ENCODE results near the gene LAS1L. TPM values are rescaled to one million over a fixed set of nuclear protein-coding genes. Genes with fewer than 3 reads are reported as not detected.
"Not testable (repeated sequence)": the region's sequence is repeated elsewhere in the genome, so short reads cannot be mapped to it uniquely, and the experiment has no call there.

LAS1L gene
- total RNA-seq, 1 experiment from 2014 or later: 46.4 TPM

DNA sequence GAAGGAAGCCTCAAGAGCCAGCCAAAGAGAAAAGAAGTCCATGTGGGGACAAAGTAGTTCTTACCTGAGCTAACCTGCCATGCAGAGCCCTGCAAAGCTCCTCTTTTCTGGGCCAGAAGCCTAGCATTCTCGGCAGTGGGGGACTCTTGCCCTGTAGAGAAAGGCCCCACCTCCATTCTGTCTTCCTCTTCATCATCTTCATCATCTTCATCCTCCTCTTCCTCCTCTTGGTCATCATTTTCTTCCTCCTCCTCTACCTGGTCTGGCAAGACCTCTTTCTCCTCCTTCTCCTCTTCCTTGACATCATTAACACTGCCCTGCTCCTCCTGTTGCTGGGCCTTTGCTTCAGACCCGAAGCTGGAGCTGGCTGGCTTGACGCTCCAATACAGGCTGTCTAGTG, 16.7 kb downstream of the LAS1L start:
- no peak for DNase-seq (ENCODE audit: low spot score)

DNA sequence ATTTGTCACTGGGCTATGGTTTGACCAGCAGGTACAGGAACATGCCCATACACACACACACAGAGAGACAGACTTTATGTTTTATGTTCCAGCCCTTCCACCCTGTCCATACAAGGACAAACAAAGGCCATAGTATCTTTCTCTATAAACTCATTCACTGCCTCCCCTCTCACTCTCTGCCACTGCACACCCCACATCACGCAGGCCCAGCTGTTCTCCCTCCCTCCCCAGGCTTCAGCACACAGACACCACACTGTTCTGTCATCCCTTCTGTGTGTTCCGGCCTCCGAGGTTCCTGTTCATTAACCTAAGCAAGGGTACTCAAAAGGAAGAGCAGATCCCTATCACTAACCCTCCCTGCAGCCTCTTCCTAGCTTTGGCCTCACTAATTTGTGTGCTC, 17.8 kb downstream of the LAS1L start:
- DNase-seq (ENCODE audit: low spot score): no peak

DNA sequence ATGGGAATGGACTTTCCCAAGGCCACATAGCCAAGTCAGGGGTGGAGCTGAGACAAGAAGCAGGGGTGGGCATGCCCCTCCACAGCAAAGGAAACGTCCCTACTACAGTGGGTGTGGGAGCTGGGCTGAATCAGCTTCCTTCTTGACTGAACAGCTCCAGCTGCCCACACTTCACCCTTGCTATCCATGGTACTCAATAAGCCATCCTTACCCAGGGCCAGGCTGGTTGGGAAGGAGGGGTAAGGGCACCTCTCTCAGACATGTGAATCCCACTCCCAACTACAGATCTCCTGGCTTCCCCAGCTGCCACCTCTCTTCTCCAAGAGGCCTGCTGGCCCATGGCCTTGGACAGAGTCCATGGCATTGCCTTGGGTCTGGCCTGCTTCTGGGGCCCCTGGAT, 21.0 kb downstream of the LAS1L start:
- DNase-seq (ENCODE audit: low spot score): no peak

DNA sequence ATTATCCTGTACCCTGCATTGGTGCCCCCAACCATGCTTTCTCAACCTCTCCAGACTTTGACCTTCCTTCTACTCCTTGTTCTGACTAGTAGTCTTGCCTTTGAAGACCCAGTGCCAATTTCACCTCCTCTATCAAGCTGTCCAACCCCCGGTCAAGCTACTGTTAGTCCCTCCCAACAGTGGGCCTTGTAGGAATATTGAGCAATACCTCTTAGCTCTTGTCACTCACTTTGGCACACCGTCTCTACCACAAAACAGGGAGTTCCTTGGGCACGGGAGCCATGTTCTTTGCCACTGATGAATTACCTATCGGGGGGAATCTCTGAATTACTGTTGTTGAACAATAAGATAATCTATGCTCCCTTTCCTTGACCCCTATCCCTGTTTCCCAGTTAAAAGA, 25.2 kb downstream of the LAS1L start:
- DNase-seq (ENCODE audit: low spot score): no peak

DNA sequence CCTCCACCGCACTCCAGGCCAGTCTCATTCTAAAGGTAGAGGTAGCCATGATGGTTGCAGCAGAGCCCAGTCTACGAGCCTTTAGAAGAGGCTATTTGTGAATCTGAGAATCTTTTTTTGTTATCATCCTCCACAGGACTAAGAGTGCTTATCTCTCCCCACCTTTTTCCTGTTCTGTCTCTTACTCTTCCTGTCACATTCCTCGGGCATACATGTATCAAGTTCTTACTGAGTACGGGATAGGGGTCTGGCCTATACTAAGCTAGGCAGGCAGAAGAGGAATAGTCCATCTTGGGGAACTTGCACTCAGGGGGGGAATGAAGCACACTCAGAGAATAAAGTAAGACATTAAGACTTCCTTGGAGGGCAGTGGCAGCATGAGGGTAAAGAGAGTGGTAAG, 25.7 kb downstream of the LAS1L start:
- no peak for DNase-seq (ENCODE audit: low spot score)

DNA sequence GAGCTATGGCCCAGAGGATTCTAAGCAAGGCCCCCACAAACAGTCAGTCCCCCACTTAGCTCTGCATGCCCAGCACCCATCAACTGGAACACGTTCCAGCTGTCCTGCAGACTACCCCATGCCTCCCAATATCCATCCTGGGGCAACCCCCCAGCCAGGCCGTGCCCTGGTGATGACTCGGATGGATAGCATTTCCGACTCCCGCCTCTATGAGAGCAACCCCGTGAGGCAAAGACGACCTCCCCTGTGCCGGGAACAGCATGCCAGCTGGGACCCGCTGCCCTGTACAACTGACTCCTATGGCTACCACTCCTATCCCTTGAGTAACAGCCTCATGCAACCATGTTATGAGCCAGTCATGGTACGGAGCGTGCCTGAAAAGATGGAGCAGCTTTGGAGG, 32.0 kb downstream of the LAS1L start:
- DNase-seq (ENCODE audit: low spot score): no peak

DNA sequence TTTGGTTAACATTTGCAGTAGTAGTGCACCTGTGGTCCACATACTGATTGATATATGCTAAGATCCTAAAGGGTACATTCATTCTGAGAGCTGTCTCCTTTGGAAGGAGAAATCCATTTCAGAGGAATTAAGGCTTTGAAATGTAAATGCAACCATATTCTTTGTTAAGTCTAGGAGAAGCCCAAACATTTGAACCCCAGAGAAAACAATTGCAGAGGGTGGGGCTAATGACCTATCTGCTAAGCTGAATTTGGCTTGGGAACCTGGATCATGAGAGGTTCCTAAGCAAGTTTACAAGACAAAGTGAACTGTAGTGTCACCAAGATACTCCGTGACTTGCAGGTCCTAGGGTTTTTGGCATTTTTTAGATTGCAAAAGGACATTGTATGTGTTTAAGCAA, 41.2 kb downstream of the LAS1L start:
- DNase-seq (ENCODE audit: low spot score): no peak

DNA sequence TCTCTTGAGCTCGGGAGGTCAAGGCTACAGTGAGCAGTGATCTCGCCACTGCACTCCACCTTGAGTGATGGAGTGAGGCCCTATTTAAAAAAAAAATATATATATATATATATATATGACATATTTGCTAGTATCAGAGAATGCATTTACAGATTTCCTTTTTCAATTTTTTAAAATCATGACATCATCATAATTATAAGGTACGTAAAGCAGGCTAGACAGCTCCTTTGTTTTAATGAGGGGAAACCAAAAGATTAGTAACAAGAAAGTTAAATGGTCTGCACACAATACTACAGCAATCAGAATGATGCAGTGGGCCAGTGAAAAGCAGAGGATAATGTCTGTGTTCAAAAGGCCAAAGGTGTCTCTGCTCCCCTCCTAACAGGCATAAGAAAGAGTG, 43.0 kb downstream of the LAS1L start:
- DNase-seq (ENCODE audit: low spot score): no peak

DNA sequence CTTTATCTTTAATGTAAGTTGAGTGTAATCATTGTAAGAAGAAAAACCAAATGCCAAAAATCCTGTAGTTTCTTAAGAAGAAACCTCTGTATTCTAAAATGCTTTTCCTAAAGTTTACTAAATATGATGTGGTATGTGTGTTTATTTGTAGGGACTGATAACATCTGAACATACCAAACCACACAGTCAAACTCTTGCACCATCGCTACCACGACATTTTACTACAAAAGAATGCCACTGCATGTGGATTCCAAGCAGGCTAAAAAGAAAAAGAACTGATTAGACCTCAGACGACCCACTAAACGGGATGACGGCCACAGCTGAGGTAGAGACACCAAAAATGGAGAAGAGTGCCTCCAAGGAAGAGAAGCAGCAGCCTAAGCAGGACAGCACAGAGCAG, 46.1 kb downstream of the LAS1L start:
- no peak for DNase-seq (ENCODE audit: low spot score)

DNA sequence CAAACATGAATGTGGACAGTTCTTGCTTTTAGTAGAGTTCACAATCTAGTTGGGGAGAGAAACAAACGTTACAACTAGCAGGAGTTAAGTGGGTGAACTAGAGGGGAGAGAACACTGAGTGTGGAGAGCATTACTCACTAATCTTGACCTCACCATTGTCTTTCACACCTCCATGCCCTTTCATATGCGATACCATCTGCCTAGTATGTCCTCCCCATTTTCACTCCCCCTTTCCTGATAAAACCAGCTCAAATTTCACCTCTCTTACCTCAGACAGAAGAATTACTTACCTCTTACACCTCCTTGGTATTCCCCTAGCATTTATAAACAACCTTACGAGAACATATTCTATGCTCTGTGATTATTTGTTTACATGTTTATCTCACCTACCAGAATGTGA, 53.6 kb downstream of the LAS1L start:
- DNase-seq (ENCODE audit: low spot score): no peak

DNA sequence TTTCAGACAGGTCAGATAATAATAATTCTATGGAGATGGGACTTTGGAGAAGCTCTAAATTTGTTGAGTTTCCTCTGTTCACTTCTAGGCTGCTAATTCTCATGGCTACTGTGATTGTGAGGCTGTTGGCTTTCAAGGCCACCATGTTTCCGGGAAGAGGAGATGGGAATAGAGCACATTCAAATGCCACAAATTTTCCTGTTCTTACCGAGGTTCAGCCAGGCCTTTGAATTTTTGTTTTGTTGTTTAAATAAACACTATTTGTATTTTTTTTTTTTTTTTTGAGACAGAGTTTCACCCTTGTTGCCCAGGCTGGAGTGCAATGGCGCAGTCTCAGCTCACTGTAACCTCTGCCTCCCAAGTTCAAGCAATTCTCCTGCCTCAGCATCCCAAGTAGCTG, 55.5 kb downstream of the LAS1L start:
- DNase-seq (ENCODE audit: low spot score): not testable (repeated sequence)

DNA sequence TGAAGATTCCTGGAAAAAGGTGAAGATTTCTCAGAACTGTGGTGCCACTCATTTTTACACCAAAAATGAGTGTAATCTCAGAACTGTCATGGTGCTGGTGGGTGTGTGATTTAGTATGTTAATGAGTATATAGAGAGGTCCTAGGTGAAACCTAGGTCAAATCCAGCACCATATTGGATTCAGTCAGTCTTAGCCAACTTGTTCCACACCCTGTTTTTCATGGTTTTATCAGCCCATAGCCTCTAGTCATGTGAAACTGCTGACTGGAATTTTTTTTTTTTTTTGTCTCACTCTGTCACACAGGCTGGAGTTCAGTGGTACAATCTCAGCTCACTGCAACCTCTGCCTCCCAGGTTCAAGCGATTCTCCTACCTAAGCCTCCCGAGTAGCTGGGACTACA, 58.0 kb downstream of the LAS1L start:
- no peak for DNase-seq (ENCODE audit: low spot score)

DNA sequence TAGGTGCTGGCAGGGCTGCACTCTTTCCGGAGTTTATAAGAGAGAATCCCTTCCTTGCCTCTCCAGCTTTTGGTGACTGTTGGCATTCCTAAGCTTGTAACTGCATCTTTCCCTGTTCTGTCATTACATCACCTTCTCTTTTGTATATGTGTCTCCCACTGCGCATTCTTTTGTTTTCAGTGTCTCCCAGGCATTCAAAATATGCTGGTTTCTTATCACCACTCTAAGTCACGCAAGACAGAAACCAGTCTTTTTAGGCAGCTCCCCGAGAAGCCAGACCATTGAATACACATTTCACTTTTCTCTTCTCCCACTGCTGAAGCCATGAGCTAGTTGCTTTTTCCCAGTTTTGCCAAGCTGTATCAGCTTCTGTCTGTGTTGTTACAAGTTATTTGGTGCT, 71.0 kb downstream of the LAS1L start:
- DNase-seq (ENCODE audit: low spot score): peak; percentile 13

Other genes starting within 250 kb of the LAS1L start
- gene MSN, start 132.9 kb upstream of the LAS1L start, total RNA-seq (2014; rRNA removed; shearing (Covaris generic)): 326 and 328 TPM in 2 replicates